GM20000 (cell line): ENCODE data around the gene ZNF329.
"Not testable (repeated sequence)": the region's sequence is repeated elsewhere in the genome, so short reads cannot be mapped to it uniquely, and the experiment has no call there.

ENCODE experiments used
- DNase-seq: peaks from one replicate; pipeline ENCODE4 v3.0.0; 2012; ENCODE audit warnings: low spot score
- CTCF ChIP-seq: IDR thresholded peaks from 2 replicates; pipeline ENCODE4 v1.5.1; 2012; ENCODE audit warnings: mild to moderate bottlenecking, control low read depth; ENCODE audit errors: extremely low read depth, missing control alignments

The ZNF329 gene

GRCh38 chr19:58170860-58171259, 20.3 kb upstream of the ZNF329 start:
- TF ChIP-seq CTCF: no peak
- no peak for DNase-seq

GRCh38 chr19:58166708-58167280, 16.2 kb upstream of the ZNF329 start:
- TF ChIP-seq CTCF: no peak
- DNase-seq: no peak

GRCh38 chr19:58166268-58166667, 15.7 kb upstream of the ZNF329 start:
- no peak for DNase-seq
- no peak for TF ChIP-seq CTCF

GRCh38 chr19:58157045-58157728, 6.6 kb upstream of the ZNF329 start:
- DNase-seq: no peak
- TF ChIP-seq CTCF: no peak

- DNase-seq: peak; percentile 96
- TF ChIP-seq CTCF: peak; percentile 97
These were observed 4.4 kb upstream of the ZNF329 start for GRCh38 chr19:58154679-58155648.

GRCh38 chr19:58154287-58154678, 3.7 kb upstream of the ZNF329 start:
- peak; percentile 26 for DNase-seq
- TF ChIP-seq CTCF: no peak

- no peak for TF ChIP-seq CTCF
- DNase-seq: no peak
These were observed 2.8 kb upstream of the ZNF329 start for GRCh38 chr19:58153386-58153785.

- DNase-seq: not testable (repeated sequence)
These were observed 3.1 kb downstream of the ZNF329 start for GRCh38 chr19:58147475-58147874.
